ENCODE results near the gene TAGLN2.
A peak's percentile ranks its signal among the peaks of the same experiment; 100 is the strongest.
"Not testable (repeated sequence)": the region's sequence is repeated elsewhere in the genome, so short reads cannot be mapped to it uniquely, and the experiment has no call there.

Gene TAGLN2

DNA sequence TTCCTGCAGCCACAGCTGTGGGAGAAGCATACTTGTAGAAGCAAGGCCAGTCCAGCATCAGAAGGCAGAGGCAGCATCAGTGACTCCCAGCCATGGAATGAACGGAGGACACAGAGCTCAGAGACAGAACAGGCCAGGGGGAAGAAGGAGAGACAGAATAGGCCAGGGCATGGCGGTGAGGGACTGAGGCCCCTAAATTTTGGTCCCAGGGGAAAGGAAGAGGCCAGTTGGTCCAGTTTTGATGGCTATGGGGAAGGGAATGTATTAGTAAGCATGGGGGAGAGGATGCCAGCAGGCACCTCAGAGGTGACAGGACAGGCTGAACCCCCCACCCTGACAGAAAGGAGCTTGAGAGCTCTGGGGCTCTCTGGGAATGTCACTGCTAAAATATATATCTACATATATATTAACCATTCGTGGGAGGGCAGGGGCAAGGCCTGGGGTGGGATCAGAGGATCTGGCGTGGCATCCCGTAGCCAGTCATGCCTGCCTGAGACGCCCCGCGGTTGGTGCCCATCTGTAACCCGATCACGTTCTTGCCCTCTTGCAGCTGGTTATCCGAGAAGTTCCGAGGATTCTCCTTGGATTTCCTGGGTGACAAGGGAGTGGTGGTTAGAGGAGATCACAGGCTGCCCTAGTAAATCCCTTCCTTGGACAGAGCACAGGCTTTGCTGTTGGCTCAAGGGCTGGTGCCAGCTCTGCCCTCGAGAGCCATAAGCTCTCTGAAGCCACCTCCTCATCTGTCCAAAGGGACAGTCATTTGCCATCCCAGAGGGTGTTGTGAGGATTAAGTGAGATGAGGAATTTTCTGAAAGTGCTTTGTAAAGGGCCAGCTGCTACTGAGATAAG lies 6.7 kb downstream of the TAGLN2 start:
- no peak overlapping the region for H3K4me3 ChIP-seq
- no peak for DNase-seq (ENCODE audit: low spot score in 2 of 2)
- H3K4me1 ChIP-seq: peaks cover 21% of the 10 kb centered on the region
- no peaks in the 10 kb centered on the region for H3K27me3 ChIP-seq (ENCODE audit: low read depth)
- peaks cover 36% of the 10 kb centered on the region for H3K36me3 ChIP-seq (replicated peaks)
- in situ Hi-C loops (cut with MboI; ENCODE audit: low sequenced_read_pairs): no loop called here
- H3K9me3 ChIP-seq: no peaks in the 10 kb centered on the region

DNA sequence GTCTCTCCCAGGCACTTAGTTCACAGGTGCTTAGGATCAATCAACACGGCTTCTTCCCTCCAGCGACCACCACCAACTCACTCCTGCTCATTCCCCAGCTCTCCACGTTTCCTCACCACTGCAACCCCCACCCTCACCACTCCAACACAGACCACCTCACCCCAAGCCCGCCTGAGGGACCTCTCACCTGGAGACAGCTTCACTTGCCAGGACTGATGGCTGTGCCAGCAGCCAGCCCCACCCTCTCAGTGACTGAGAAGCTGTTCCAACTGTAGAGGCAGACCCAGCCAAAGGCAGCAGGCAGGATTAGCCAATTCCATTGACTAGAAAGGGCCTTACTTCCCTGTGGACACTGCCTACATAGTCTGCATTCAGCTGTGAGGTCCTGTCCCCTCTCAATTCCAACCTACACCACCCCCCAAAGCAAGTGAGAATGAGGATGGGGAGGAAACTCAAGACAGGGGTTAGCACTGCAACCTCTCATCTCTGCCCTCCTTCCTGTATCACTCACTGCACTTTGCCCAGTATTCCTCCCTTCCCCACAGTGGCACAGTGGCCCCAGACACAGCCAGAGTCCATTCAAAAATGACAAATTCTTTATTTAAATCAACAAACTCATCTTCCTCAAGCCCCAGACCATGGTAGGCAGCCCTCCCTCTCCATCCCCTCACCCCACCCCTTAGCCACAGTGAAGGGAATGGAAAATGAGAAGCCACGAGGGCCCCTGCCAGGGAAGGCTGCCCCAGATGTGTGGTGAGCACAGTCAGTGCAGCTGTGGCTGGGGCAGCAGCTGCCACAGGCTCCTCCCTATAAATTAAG lies 7.6 kb downstream of the TAGLN2 start:
- in situ Hi-C loops (cut with MboI; ENCODE audit: low sequenced_read_pairs): no loop called here
- Histone ChIP-seq H3K4me3 (no peak overlapping the region), H3K4me1 (peaks cover 15% of the 10 kb centered on the region), H3K27me3 (ENCODE audit: low read depth) (no peaks in the 10 kb centered on the region), H3K36me3 (replicated peaks) (peaks cover 36% of the 10 kb centered on the region), H3K9me3 (no peaks in the 10 kb centered on the region)
- DNase-seq (ENCODE audit: low spot score in 2 of 2): no peak

DNA sequence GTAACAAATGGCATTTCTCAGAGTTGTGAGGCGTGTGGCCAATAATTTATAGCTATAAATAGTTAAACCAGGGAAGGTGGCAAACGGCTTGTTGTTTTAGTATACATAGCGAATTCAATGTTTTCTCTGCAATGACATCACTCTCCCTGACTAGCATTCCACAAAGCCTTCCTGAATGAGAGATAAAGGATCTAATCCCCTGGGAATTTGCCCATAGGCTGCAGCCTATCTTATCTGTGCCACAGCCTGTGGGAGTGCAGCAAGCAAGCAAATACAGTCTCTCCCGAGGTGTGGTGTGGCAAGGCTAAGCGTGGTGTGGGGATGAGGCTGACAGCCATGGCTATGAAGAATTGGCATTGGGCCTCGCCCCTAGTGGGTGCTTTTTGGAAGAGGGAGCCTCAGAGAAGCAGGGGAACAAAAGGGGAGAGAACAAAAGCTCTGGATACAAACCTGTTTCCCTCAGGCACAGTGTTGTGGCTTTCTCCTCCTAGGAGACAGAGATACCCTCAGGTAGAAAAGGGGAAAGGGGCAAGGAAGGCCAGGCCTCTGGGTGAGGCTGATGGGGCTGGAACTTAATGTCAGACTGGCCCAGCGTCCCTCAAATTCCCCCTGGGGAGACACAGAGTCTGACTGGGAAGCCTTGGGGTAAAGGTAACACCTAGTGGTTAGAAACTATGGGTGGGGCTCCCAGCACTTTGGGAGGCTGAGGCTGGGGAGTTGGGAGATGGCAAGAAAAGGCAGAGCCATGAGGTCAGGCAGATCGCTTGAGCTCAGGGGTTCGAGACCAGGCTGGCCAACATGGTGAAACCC lies 8.9 kb downstream of the TAGLN2 start:
- no peak overlapping the region for H3K4me3 ChIP-seq
- H3K27me3 ChIP-seq (ENCODE audit: low read depth): no peaks in the 10 kb centered on the region
- H3K4me1 ChIP-seq: peaks cover 14% of the 10 kb centered on the region
- DNase-seq (ENCODE audit: low spot score in 2 of 2): peak; percentile 72 to 77
- in situ Hi-C loops (cut with MboI; ENCODE audit: low sequenced_read_pairs): no loop called here
- H3K9me3 ChIP-seq: no peaks in the 10 kb centered on the region
- H3K36me3 ChIP-seq (replicated peaks): peaks cover 36% of the 10 kb centered on the region

DNA sequence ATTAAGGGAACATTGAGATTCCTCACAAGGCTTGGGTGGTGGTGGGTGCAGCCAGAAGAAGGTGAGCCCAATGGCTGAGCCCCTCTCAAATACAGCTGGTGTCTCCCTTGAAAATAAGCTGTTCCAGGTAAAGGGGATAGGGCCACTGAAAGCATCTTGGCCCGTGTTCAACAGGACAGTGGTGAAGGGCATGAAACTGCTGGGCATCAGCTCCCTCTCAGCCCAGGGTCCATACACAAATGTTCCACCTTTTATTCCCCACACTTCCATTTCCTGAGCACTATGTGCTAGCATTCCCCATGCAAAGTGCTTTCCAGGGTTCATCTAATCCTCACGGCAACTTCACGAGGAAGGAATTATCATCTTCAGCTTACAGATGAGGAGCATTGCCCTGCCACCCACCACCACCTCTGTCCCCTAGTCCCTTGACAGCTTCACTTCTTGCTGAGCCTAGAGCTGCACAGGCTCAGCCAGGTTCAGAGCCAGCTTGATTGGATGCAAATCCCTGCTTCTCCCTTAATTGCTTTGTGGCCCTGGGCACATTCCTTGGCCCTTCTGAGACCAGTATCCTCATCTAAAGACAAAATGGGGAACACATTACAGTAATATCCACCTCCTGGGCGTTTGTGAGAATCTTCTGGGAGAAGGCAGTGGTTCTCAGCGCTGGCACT lies 9.6 kb downstream of the TAGLN2 start:
- Histone ChIP-seq H3K4me1 (peaks cover 14% of the 10 kb centered on the region), H3K36me3 (replicated peaks) (peaks cover 36% of the 10 kb centered on the region), H3K27me3 (ENCODE audit: low read depth) (no peaks in the 10 kb centered on the region), H3K4me3 (no peak overlapping the region), H3K9me3 (no peaks in the 10 kb centered on the region)
- peak; percentile 20 to 48 for DNase-seq (ENCODE audit: low spot score in 2 of 2)
- in situ Hi-C loops (cut with MboI; ENCODE audit: low sequenced_read_pairs): no loop called here

DNA sequence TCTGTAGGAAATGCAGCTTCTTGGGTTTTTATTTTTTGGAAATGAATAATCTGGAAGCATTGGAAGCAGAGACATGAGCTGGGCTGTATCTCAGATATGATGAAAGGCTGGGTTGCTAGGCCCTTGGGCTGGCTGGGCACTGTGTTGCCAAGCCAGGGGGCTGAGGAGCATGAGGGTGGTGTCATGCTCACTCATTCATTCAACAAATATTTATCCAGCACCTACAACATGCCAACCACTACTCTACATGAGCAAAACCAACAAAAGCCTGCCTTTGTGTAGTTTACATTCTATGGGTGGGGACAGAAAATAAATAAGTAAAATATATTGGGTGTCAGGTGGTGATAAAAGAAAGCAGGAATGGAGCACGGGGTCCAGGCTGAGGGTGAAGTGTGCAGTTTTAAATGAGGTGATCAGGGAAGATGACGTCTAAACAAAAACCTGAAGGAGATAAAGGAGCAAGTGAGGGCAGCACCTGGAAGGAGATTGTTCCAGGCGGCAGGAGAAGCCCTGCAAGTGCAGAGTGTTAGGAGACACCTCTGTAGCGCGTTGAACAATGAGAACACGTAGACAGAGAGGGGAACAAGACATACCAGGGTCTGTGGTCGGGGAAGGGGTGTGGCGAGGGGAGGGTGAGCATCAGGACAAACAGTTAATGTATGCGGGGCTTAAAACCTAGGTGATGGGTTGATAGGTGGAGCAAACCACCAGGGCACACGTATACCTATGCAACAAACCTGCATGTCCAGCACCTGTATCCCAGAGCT lies 10.9 kb downstream of the TAGLN2 start:
- Histone ChIP-seq H3K36me3 (replicated peaks) (peaks cover 24% of the 10 kb centered on the region), H3K4me3 (no peak overlapping the region), H3K4me1 (peaks cover 17% of the 10 kb centered on the region), H3K9me3 (no peaks in the 10 kb centered on the region), H3K27me3 (ENCODE audit: low read depth) (no peaks in the 10 kb centered on the region)
- DNase-seq (ENCODE audit: low spot score in 2 of 2): no peak
- in situ Hi-C loops (cut with MboI; ENCODE audit: low sequenced_read_pairs): no loop called here

DNA sequence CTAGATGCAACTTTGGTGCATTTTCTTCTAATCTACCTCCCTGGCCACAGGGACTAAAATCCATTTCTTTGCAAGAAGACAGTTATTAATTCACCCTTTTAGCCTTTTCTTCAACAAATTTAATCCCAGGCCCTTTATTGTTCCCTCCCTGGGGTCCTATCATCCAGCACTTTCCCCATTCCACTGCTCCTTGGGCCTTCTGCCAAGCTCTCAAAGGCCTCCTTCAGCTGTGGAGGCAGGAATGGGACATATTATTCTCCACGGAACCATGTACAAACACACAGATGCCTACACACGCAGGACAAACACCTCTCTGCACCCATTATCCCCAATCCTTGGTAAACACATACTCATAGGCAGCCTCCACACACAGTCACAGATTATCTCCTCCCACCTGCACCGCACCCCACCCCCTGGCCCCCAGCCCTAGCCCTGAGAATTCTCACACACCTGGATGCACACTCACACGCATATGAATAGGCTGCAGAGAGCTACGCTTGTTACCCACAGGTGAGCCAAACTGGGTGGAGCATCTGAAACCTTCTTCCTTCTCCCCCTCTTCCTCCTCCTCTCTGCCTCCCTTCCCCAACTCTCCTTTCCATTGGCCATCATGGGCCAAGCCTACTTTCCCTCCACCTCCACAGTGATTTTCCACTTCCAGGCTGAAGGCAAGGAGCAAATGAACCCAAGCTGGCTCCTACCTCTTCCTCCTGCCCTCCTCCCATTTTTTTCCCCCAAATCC lies 11.7 kb downstream of the TAGLN2 start:
- peak; percentile 24 to 54 for DNase-seq (ENCODE audit: low spot score in 2 of 2)
- H3K4me1 ChIP-seq: peaks cover 17% of the 10 kb centered on the region
- in situ Hi-C loops (cut with MboI; ENCODE audit: low sequenced_read_pairs): no loop called here
- H3K36me3 ChIP-seq (replicated peaks): peaks cover 16% of the 10 kb centered on the region
- H3K27me3 ChIP-seq (ENCODE audit: low read depth): no peaks in the 10 kb centered on the region
- H3K4me3 ChIP-seq: no peak overlapping the region
- no peaks in the 10 kb centered on the region for H3K9me3 ChIP-seq

DNA sequence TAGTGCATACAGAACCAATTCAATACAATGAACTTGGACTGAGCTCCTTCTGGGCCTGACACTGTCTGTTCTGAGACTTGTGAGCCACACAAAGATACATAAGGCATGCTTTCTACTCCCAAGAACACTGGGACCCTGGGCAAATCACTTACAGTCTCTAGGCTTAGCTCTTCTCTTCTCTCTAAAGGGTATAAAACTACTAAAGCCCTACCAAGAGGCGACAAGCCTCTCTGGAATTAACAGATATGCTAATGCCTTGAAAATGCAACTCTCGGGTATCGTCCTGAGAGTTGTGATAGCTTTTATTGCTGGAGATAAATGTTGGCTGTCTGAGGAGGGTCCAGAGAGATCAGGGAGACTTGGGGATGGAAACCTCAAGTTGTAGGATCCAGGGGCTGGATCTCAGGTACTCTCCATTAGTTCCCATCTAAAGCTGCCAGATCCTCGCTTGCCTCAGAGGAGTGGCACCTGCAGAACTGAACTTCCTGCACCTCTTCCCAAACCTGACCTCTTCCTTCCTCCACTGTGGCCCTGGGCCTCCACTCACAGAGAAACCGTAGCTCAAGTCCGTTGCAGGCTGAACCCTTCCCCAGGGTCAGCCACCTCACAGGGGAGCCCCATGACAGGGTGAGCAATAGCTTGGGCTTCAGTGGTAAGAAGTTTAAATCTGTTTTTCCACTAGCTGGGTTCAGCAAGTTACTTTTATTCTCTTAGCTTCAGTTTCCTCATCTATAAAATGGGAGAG lies 13.8 kb downstream of the TAGLN2 start:
- no peak for DNase-seq (ENCODE audit: low spot score in 2 of 2)
- peaks cover 11% of the 10 kb centered on the region for H3K4me1 ChIP-seq

DNA sequence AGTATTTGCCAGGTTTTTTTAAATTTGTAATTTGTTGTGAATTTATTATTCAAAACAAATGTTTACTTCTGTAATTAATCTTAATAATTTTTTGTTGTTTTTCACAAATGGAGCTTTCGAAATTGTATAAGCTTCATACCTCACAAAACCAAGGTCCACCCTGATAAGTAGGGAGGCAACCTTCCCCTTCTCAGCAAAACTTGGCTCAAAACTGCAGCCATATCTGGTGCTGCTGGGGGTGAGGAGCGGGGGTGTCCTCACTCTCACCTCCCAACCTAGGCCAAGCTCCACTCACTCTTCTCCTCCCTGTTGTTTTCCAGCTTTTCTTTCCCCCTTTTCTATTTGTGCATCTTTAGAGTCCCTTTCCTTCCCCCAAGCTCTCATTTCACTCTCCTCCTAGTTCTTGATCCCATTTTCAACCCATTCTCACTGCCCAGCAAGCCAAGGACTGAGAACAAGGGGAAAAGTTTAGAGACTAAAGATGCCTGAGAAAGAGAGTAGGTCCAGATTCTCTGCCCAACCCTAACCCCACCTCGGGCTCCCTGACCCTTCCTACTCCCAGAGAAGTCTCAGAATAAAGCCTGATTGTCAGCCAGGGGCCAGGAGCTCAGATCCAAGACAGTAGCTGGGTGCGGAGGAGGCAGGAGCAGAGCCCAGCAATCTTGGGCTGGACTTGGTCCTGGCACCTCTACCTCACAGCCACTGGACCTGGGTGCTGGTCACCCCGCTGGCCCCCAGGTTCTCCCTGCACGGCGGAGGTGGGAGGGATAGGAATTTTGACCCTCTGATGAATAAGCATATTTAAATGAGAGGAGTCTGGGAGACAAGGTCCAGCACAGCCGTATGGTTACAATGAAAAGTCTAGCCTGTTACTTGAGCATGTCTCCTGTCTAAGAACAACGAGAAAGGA lies 17.0 kb downstream of the TAGLN2 start:
- Histone ChIP-seq H3K9me3 (no peaks in the 10 kb centered on the region; the same call in 1 of the 2 replicates), H3K36me3 (replicated peaks) (no peaks in the 10 kb centered on the region), H3K4me1 (peaks cover 3% of the 10 kb centered on the region; the same call in 1 of the 2 replicates), H3K4me3 (no peak overlapping the region), H3K27me3 (ENCODE audit: low read depth) (no peaks in the 10 kb centered on the region)
- in situ Hi-C loops (cut with MboI; ENCODE audit: low sequenced_read_pairs): no loop called here
- no peak for DNase-seq (ENCODE audit: low spot score in 2 of 2)

More for the DNA sequence above, 13.8 kb downstream of the TAGLN2 start:
- Histone ChIP-seq H3K9me3 (no peaks in the 10 kb centered on the region), H3K4me3 (no peak overlapping the region), H3K27me3 (ENCODE audit: low read depth) (no peaks in the 10 kb centered on the region), H3K36me3 (replicated peaks) (no peaks in the 10 kb centered on the region)
- in situ Hi-C loops (cut with MboI; ENCODE audit: low sequenced_read_pairs): no loop called here

DNA sequence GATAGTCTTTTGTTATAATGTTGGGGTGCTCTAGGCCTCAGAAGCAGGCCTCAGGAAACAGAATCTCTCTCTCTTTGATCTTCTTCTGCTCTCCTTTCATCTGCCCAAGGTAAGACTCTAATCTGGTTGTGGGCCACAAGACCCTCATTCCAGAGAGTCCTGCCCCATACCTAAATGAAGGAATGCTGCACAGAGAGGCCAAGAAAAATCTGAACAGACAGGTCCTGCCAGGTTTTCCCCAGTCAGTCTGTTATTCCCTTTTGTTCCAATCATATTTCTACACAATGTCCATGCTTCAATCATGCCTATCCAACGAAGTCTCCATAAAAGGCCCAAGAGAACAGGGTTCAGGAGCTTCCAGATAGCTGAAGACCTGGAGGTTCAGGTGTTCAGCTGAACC lies 18.3 kb downstream of the TAGLN2 start:
- in situ Hi-C loops (cut with MboI; ENCODE audit: low sequenced_read_pairs): no loop called here

DNA sequence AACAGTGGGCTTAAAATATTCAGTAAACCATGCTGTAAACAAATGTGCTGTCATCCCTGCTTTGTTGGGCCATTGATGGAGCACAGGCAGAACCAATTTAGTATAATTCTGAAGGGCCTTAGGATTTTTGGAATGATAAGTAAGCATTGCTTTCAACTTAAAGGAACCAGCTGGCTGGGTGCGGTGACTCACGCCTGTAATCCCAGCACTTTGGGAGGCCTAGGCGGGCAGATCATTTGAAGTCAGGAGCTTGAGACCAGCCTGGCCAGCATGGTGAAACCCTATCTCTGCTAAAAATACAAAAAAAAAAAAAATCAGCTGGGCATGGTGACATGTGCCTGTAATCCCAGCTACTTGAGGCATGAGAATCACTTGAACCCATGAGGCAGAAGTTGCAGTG lies 21.3 kb downstream of the TAGLN2 start:
- H3K27me3 ChIP-seq (ENCODE audit: low read depth); DNase-seq (ENCODE audit: low spot score in 2 of 2); H3K4me3 ChIP-seq; in situ Hi-C loops (cut with MboI; ENCODE audit: low sequenced_read_pairs); H3K4me1 ChIP-seq; H3K36me3 ChIP-seq (replicated peaks); H3K9me3 ChIP-seq: not testable (repeated sequence)

More for the DNA sequence above, 18.3 kb downstream of the TAGLN2 start:
- Histone ChIP-seq H3K4me3 (no peak overlapping the region), H3K9me3 (no peaks in the 10 kb centered on the region; the same call in 1 of the 2 replicates), H3K36me3 (replicated peaks) (no peaks in the 10 kb centered on the region), H3K27me3 (ENCODE audit: low read depth) (no peaks in the 10 kb centered on the region), H3K4me1 (peaks cover 3% of the 10 kb centered on the region; the same call in 1 of the 2 replicates)
- DNase-seq (ENCODE audit: low spot score in 2 of 2): no peak

DNA sequence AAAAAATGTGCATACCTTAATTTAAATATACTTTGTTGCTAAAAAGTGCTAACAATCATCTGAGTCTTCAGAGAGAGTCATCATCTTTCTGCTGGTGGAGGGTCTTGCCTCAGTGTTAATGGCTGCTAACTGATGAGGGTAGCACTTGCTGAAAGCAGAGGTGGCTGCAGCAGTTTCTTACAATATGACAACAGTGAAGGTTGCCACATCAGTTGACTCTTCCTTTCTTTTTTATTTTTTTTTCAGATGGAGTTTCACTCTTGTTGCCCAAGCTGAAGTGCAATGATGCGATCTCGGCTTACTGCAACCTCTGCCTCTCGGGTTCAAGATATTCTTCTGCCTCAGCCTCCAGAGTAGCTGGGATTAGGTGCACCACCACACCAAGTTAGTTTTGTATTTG lies 22.8 kb downstream of the TAGLN2 start:
- DNase-seq (ENCODE audit: low spot score in 2 of 2): no peak
- H3K4me3 ChIP-seq: no peak overlapping the region
- no peaks in the 10 kb centered on the region for H3K36me3 ChIP-seq (replicated peaks)
- no peaks in the 10 kb centered on the region for H3K4me1 ChIP-seq
- no peaks in the 10 kb centered on the region; the same call in 1 of the 2 replicates for H3K9me3 ChIP-seq
- no peaks in the 10 kb centered on the region for H3K27me3 ChIP-seq (ENCODE audit: low read depth)
- in situ Hi-C loops (cut with MboI; ENCODE audit: low sequenced_read_pairs): no loop called here

Data from HAP-1 (cell line).